NCI-H2029 (cell line): ENCODE data around the gene DPY19L3.
"Not testable (repeated sequence)": the region's sequence is repeated elsewhere in the genome, so short reads cannot be mapped to it uniquely, and the experiment has no call there.

Experiments used
- DNase-seq: peaks from one replicate; lab custom pipeline; 2025; lab: John Stamatoyannopoulos, UW

The DPY19L3 gene

DNA sequence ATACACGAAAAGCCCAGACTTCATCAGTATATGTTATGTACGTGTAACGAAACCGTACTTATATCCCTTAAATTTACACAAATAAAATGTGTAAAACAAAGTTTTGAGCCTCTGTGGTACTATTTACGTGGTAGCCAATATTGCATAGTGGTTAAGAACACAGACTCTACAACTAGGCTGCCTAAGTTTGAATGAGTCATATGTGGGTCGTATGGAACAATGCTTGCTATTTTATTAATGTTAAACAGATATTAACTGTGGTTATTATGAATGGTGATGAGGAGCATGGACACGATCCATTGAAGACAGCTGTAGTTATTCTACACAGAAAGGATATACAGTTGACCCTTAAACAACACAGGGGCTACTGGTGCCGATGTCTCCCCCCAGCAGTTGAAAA is 42.5 kb downstream of the DPY19L3 start:
- DNase-seq = no peak

DNA sequence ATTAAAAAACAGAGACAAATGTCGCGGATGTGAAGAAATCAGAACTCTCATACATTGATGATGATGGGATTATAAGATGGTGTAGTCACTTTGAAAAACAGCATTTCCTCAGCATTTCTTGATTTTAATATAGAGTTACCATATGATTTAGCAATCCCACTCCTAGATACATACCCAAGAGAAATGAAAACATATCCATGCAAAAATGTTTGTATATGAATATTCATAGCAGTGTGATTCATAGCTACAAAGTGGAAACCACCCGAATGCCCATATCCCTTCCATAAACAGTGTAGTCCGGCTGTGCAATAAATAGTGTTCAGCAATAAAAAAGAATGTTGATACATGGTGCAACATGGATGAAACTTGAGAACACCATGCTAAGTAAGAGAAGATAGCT is 44.6 kb downstream of the DPY19L3 start:
- no peak for DNase-seq

DNA sequence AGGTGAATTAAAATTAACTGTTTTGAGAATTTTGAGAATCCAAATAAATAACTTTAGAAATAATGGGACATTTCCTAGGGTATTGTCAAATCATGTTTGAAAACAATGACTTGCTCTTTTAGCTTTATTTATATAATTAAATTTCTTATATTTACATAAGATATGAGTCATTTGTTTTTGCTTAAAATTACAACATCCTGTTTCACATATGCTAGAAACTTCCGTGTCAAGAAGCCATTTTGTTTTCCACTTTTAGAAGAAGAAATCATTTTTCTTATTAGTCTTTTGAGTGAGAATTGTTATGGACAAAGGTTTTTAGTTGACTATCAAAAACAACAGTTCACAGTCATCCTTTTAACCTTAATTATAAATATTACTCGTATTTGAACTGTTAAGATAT is 48.2 kb downstream of the DPY19L3 start:
- DNase-seq = no peak

DNA sequence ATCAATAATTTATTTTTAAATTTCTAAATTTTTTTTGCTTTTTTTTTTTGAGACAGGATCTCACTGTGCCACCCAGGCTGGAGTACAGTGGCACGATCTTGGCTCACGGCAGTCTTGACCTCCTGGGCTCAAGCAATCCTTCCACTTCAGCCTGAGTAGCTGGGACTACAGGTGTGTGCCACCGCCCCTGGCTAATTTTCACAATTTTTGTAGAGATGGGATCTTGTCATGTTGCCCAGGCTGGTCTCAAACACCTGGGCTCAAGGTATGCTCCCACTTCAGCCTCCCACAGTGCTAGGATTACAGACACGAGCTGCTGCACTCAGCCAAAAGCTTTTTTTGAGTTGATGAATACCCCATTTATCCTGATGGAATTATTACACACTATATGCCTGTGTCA is 50.8 kb downstream of the DPY19L3 start:
- no peak for DNase-seq

DNA sequence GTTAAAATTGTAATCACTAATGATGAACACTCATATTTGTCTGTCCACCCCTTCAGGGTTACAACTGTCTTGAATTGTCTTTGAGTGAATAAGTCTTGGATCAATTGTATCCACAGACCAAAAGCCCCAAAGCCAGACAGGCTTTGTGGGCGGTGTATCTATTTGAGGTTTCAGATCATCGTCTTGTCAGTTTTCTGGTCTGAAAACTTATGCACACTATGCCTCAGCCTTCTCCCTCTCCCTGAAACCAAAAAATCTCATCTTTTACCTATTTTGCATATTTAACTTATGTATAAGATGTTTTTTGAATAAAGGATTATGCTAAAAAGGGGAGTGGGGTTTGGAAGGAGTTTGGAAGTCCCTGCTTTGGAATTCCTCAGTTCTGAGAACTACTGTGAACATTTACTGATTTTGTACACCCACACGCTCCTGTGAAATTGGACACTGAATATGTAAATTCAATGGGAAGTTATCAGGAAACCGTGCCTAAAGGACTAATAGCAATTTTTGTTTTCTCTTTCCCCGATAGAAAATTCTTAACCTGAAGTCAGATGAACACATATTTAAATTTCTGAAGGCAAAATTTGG is 52.1 kb downstream of the DPY19L3 start:
- no peak for DNase-seq

DNA sequence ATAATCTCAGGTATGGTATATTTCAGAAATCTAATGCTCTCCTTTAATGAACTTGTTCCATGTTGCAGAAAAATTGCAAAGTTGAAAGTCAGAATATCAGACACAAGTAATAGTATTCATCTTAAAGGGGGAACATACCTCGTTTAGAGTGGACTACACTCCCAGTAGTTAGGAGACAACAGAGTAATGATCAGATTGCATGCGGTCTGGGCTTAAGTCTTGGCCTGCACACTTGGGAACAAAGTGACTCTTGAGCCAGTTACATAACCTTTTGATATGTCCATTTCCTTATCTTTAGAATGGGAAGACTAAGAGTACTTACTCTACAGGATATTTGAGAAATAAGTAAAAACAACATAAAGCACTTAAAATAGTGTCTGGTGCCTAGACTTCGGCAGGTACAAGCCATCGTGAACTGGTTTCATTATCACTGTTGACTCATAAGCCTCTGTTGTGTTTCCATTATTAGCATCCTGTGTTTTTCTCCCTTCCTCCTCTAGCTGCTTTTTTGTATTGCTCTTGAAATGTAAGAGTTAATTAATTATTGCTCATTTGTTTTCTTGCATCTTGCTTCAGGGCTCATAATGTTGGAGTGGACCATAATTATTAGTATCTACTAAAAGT is 53.0 kb downstream of the DPY19L3 start:
- no peak for DNase-seq

DNA sequence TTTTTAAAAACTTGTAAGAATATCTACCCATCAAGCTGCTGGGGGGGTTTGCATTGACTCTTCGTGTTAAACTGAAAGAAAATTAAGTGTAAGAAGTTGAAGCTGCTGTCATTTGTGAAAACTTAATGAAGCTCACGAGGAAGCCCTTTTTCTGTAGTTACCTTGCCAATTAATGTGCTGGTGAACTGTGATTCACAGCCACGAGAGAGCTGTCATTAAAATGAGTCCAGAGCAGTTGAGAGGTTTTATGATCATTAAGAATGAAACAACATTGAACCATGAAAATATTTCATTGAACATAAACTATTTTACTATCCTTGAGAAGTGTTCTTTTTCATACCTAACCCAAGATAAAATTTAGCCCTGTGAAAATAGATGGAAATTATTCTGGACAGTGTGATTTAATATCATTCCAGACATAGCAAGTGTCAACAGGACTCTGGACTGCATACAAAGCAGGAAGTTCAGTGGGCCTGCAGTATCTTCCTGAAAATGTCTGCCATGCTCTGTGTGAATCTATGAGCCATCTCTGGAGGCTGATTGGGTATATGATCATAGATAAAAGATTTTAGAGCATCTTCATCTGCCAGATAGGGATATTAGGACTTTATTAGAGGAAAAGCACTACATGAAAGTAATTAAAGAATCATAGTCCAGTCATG is 53.8 kb downstream of the DPY19L3 start:
- no peak for DNase-seq

DNA sequence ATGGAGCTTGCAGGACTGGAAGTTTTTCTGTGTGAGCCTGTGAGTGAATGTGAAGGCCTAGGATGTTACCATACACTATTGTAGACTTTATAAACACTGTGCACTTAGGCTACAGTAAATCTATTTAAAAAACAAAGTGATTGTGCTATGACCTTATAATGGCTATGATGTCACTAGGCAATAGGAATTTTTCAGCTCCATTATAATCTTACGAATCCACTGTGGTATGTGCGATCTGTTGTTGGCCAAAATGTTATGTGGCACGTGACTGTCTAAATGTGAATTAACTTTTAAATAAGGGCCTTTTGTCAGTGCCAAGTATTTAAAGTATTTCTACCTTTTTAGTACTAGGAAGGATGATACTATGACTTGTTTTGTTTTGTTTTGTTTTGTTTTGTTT is 54.9 kb downstream of the DPY19L3 start:
- no peak for DNase-seq

DNA sequence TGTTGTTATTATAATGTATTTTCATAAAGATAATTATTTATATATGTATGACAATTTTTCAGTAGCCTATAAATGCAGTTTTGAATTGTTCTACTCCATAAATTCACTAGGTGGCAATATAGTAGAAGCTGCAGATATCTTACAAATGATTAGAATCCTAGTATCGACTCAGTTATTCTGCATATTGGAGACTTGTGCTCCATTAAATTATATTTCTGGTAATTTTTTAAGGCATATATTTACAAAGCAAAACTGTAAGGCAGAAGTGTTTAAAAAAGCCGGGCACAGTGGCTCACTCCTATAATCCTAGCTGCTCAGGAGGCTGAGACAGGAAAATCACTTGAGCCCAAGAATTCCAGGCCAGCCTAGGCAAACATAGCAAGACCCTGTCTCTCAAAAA is 58.7 kb downstream of the DPY19L3 start:
- no peak for DNase-seq

DNA sequence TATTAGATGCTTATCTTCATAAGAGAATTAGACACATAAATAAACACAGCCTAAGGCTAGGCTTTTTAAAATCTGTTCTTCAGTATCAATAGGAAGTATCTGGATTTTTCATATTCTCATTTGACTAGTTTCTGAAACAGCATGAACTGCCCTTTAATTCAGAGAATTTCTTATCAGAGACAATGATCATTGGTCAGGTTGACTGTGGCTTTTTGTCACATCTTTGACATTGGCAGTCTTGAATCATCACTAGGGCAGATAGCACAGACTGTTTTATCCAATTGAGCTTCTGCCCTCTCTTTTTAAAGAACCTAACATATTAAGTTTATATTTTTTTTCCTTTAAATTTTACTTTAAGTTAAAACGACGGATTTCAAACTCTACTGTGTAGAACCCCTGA is 59.6 kb downstream of the DPY19L3 start:
- no peak for DNase-seq

DNA sequence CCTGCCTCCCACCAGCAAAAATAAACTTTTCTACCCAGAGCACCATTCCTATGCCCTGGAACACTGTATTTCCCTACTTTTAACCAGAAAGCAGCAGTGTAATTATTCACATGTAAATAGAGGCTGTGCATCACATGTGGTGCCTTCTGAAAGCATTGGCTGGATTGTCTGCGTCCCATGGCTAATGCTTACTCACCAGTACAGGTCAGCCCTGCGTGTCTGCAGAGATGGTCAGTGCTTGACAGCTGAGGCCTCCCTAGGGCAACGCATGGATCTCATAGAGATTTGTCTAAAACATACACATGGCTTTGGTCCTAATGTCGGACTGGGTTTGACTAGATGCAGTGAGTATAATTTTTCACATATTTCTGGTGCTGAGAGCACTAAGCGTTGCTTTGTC is 64.2 kb downstream of the DPY19L3 start:
- DNase-seq = no peak

DNA sequence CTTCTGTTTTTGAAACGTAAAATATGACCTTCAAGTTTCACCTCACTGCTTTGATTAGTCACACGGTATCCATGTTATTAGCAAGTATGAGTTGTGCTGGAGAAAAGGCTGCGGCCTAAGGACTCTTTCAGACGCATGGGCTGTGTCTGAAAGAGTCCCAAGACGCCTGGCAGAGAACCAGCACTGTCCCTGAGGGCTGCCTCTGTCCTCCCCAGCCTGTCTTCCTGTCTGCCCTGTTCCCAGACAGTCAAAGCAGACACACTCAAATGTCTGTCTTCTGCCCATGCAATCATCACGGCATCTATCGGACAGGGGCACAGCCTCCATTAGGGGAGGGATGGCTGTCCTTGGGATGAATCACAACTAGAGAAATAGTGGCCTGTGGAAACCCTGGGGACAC is 65.5 kb downstream of the DPY19L3 start:
- no peak for DNase-seq

DNA sequence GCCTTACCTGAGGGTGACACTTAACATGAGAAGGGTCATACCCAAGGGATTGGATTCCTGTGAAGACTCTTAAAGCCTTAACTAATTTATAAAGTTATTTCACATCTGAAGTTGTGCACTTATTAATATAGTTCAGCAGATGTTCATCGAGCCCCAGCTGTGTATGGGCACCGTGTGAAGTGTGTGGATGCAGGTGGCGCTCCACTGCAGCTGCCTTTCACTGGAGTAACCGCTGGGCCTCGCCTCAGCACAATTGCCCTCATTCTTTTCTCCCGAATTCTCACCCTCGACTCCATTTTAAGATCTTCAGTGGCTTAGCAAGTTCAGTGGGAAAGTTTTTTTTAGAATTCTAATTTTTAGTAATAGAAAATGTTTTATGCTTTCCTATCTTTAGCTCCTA is 66.2 kb downstream of the DPY19L3 start:
- no peak for DNase-seq

DNA sequence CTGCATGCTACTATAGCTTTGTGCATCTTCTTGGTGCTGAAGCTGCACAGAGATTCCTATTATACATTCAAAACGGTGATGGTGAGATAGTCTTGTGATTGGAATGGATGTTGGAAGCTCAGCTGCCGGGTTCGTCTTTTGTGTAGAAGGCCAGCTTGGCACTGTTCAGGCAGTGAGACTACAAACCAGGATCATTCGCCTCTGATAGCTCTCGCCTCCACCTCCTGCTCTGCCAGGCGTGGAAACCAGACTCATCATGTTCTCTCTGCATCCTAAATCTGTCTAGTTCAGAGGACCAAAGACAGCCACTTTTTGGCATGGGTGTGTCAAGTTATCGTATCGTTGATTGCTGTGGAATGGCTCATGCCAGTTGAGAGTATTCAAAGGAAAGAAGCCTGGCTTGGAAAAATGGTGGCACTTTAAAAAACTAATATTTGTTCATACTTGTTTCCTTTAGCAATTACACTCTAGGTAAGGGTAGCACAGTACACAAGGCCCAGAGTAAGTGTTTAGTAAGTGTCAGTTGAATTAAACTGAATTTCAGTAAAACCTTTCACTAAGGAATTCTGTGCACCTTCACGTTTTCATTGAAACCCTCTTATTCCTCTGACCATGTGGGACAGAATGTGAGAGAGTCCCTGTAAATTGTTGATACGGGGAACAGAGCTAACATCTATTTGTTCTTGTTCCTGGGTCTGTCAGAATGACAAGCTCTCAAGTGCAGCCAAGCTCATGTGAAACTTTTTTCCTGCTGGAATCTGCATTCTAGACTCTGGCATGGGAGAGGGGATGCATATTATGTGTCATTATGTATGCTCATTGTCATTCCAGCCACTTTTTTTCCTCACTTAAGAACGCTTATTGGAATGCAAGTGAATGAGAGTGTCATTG is 69.8 kb downstream of the DPY19L3 start:
- DNase-seq = no peak

DNA sequence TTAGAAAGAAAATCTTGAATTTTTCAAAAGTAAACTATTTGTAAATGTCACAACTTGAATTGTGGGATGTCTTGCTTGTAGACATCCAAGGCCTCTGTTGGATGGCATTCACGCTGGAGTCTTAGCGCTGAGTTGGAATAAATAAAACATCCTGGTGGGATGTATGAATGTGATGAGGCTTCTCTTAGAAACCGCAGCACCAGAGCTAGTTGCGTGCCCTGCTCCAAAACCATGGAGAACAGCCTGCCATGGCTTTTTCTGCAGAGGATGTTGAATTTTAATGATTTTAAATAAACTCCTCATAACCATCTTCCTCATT is 70.4 kb downstream of the DPY19L3 start:
- no peak for DNase-seq

DNA sequence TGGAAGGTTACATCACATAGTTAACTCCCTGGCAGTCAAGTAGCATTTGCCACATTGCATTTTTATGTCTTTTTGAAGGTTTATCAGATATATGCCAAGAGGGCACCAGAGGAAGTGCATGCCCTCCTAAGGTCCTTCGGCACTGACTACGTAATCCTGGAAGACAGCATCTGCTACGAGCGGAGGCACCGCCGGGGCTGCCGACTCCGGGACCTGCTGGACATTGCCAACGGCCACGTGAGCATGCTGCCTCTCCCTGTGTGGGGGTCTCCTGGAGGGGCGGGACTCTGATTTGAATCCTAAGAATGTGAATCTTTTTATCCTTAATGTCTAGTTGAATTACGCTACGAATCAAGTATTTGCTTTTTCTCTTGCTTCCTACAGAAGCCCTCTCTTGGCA is 74.8 kb downstream of the DPY19L3 start:
- no peak for DNase-seq

DNA sequence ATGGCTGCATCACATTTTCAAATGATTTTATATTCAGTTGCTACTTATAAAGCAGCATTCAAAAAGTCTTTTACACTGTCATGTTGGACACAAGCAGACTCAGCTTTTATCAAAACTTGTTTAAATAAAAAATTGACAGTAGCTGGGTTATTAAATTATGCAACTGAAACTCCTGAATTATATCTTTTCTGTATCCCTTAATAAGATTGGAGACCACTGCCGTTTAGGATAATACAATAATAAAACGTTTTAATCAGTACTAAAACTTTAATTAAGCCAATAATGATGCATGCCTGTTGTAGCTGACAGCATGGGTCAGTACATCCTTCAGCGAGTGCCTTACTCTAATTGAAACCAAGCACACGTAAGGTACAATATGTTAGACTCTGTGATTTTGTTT is 78.0 kb downstream of the DPY19L3 start:
- DNase-seq = no peak

DNA sequence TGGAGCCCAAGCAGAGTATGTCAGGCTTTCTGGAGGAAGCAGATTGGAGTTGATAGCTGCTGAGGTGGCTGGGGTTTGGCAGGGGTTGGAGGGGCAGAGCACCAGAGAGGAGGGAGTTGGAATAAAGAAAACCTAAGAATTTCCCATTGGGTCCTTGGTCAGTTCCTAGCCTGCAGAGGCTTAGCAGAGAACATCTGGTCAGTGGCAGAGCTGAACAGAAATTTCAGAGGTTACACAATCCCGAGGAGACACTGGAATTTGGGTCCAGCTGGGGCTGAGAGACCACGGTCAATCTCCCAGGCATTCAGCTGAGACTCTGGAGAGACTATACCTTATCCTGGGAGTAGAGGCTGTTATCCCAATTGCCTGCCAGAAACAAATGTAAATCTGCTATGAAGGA is 84.4 kb downstream of the DPY19L3 start:
- DNase-seq = no peak

DNA sequence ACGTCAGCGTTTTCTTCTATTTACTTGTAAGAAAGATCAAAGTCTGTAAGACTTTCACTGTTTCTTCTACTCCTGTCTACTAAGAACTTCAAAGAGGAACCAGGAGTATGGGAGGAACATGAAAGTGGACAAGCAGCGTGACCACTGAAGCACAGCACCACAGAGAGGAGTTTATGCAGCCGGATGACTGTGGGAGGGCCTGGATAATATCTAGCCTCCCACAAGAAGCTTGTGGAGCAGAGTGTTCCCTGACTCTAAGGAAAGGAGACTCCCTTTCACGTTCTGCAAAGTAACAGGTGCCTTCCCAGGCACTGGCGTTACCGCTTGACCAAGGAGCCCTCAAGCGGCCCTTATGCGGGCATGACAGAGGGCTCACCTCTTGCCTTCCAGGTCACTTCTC is 91.8 kb downstream of the DPY19L3 start:
- no peak for DNase-seq

DNA sequence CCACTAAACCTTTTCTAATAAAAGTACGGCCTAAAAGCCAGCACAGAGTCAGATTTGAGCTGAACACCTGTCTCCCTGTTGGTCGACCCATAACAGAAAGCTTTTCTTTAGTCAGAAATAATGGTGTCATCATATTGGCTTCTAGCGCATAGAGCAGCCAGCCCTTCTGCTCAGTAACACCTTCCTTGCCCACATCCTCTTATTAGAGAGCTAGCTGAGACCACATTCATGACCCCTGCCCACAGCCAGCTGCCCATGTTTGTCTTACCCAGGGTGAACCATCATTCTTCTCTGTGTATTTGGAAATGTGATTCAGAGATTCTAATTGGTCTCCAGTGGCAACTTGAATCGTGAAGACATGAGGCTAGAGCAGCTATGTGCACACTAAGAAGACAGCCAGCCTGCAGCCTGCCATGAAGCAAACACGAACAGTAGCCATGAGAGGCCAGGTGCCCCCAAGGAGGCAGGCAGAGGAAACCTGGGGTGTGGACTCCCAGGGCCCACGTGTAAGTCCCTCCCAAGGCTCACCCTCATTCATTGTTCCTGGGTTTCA is 93.2 kb downstream of the DPY19L3 start:
- DNase-seq = no peak

DNA sequence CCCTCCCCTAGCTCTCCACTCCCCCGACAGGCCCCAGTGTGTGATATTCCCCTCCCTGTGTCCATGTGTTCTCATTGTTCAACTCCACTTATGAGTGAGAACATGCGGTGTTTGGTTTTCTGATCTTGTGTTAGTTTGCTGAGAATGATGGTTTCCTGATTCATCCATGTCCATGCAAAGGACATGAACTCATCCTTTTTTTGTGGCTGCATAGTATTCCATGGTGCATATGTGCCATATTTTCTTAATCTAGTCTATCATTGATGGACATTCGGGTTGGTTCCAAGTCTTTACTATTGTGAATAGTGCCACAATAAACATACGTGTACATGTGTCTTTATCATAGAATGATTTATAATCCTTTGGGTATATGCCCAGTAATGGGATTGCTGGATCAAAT is 106.9 kb downstream of the DPY19L3 start:
- not testable (repeated sequence) for DNase-seq

DNA sequence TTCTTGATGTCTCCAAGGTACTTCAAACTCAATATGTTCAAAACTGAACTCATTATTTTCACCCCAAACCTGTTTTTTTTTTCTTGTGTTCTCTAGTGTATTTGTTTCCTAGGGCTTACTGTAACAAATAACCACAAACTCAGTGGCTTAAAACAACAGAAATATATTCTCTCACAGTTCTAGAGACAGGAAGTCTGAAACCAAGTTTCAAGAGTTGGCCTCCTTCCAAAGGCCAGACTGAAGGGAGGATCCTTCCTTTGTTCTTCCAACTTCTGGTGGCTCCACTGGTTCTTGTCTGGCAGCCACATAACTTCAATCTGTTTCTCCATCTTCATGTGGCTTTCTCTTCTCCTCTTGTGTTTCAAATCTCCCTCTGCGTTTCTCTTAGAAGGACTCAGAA is 113.5 kb downstream of the DPY19L3 start:
- no peak for DNase-seq

DNA sequence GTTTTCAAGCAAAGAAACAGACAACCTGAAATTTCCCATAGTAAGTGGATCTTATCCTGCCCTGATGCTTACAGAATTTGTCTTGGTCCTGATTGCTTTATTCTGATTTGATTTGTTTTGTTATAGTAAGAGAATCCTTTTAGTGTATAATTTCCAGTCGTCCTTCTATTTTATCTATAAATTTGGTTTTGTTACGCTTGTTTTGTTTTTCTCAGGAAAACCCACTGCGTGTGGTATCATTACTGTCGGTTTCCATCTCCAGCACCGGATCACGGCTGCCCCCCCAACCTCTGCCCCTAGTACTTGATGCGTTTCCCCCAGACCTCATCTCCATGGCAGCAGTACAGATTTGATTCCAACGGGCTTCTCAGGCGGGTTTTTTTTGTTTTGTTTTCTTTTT is 117.4 kb downstream of the DPY19L3 start:
- DNase-seq = no peak
